Adrenal gland (tissue), 5 donors: ENCODE measurements around the gene FGD3.

Experiments used
- POLR2A ChIP-seq, 2 donors: fragments of 450-650 bp; IDR thresholded peaks; one replicate each; pipeline ENCODE4 v1.6.1; 2017; ENCODE audit warnings: antibody characterized with exemption in 2 of 2, mild to moderate bottlenecking in 2 of 2, moderate library complexity in 1 of 2
- TF ChIP-seq, protein P1 (sequence below), 6 experiments: fragments of 450-650 bp in 4 of 6; fragments of 200-600 bp in 2 of 6; sonication (generic) in 1 of 6; IDR thresholded peaks; 1 replicate in 5 of 6; 2 replicates in 1 of 6; pipeline versions ENCODE4 v1.5.1 to v1.8.0; 2016 to 2021; ENCODE audit warnings: antibody characterized with exemption in 6 of 6, mild to moderate bottlenecking in 2 of 6, moderate library complexity in 1 of 6
- donor health status: DM: no; HTN: no; CAD: no.

GRCh38 chr9:93035106-93035660, 87.9 kb downstream of the FGD3 start:
- TF ChIP-seq, protein P1, sequence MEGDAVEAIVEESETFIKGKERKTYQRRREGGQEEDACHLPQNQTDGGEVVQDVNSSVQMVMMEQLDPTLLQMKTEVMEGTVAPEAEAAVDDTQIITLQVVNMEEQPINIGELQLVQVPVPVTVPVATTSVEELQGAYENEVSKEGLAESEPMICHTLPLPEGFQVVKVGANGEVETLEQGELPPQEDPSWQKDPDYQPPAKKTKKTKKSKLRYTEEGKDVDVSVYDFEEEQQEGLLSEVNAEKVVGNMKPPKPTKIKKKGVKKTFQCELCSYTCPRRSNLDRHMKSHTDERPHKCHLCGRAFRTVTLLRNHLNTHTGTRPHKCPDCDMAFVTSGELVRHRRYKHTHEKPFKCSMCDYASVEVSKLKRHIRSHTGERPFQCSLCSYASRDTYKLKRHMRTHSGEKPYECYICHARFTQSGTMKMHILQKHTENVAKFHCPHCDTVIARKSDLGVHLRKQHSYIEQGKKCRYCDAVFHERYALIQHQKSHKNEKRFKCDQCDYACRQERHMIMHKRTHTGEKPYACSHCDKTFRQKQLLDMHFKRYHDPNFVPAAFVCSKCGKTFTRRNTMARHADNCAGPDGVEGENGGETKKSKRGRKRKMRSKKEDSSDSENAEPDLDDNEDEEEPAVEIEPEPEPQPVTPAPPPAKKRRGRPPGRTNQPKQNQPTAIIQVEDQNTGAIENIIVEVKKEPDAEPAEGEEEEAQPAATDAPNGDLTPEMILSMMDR (IDR thresholded peaks at IDR 0.05), result no peak
- TF ChIP-seq POLR2A (IDR thresholded peaks at IDR 0.05), result no peak
